SK-N-SH treated with all-trans-retinoic acid at 6 μM for 48 hours (cell line): ENCODE measurements around the gene SCN1A.

Experiments used
- CSRNP3 ChIP-seq: fragments of 250-450 bp; sonication (Bioruptor Pico); IDR thresholded peaks from 2 replicates; pipeline ENCODE4 v1.5.1; 2021; ENCODE audit warnings: mild to moderate bottlenecking, moderate library complexity
- ESRRG ChIP-seq: fragments of 250-450 bp; sonication (Bioruptor Pico); IDR thresholded peaks from 2 replicates; pipeline ENCODE4 v1.6.1; 2021; ENCODE audit warnings: mild to moderate bottlenecking
- POU6F1 ChIP-seq: fragments of 250-450 bp; sonication (Bioruptor Pico); IDR thresholded peaks from 2 replicates; pipeline ENCODE4 v1.8.0; 2021; ENCODE audit warnings: low read depth, mild to moderate bottlenecking, moderate library complexity, borderline replicate concordance
- RARB ChIP-seq: fragments of 250-450 bp; sonication (Bioruptor Pico); IDR thresholded peaks from 2 replicates; pipeline ENCODE4 v1.8.0; 2021; ENCODE audit warnings: mild to moderate bottlenecking, moderate library complexity
- ZFP30 ChIP-seq: fragments of 450-650 bp; formaldehyde crosslinking; IDR thresholded peaks from 2 replicates; pipeline ENCODE4 v1.5.0; 2022; ENCODE audit warnings: mild to moderate bottlenecking, moderate library complexity

- no peak for TF ChIP-seq POU6F1 (CRISPR knock-in tag)
- no peak for TF ChIP-seq CSRNP3
- no peak for TF ChIP-seq ESRRG (CRISPR knock-in tag)
- TF ChIP-seq RARB (CRISPR knock-in tag): no peak
- no peak for TF ChIP-seq ZFP30 (CRISPR knock-in tag)
Measured at GRCh38 chr2:165957030-165957675, 170.7 kb downstream of the SCN1A start.
